Esophagus squamous epithelium (tissue), 4 donors: ENCODE measurements around the gene CYB5A.
"Not testable (repeated sequence)": the region's sequence is repeated elsewhere in the genome, so short reads cannot be mapped to it uniquely, and the experiment has no call there.

Experiments
- CTCF ChIP-seq, 6 experiments: fragments of 450-650 bp in 4 of 6; fragments of 200-600 bp in 2 of 6; sonication (generic) in 2 of 6; IDR thresholded peaks; one replicate each; pipeline ENCODE4 v1.5.1; 2016 to 2019; ENCODE audit warnings: antibody characterized with exemption in 6 of 6, mild to moderate bottlenecking in 4 of 6, moderate library complexity in 4 of 6
- POLR2A ChIP-seq, 4 donors: fragments of 450-650 bp; IDR thresholded peaks; one replicate each; pipeline ENCODE4 v1.6.1; 2017; ENCODE audit warnings: antibody characterized with exemption in 4 of 4, mild to moderate bottlenecking in 4 of 4, moderate library complexity in 3 of 4

- not testable (repeated sequence) for TF ChIP-seq CTCF, POLR2A (IDR thresholded peaks at IDR 0.05)
These were observed 1.2 kb upstream of the CYB5A start for GRCh38 chr18:74292982-74293381.
